HG02763 (cell line): Measurements from ENCODE around the gene ULK2.
"Not testable (repeated sequence)": the region's sequence is repeated elsewhere in the genome, so short reads cannot be mapped to it uniquely, and the experiment has no call there.

Source experiments
- ATAC-seq: cut with Tn5 transposase; IDR thresholded peaks from one replicate; pipeline ENCODE4 v1.9.1; 2021; ENCODE audit warnings: mild to moderate bottlenecking, moderate library complexity; ENCODE audit not compliant: unreplicated experiment

Gene ULK2

GRCh38 chr17:19769946-19770652 is 97.6 kb downstream of the ULK2 start:
- ATAC-seq, result no peak

- no peak for ATAC-seq
Observed at GRCh38 chr17:19768046-19768782, 99.5 kb downstream of the ULK2 start.

- peak; percentile 44 for ATAC-seq
Observed at GRCh38 chr17:19766421-19767270, 101.1 kb downstream of the ULK2 start.

- no peak for ATAC-seq
Observed at GRCh38 chr17:19766016-19766415, 101.7 kb downstream of the ULK2 start.

- not testable (repeated sequence) for ATAC-seq
Observed at GRCh38 chr17:19763991-19764390, 103.7 kb downstream of the ULK2 start.

GRCh38 chr17:19763416-19763815 is 104.3 kb downstream of the ULK2 start:
- no peak for ATAC-seq

GRCh38 chr17:19762515-19762961 is 105.2 kb downstream of the ULK2 start:
- no peak for ATAC-seq

- no peak for ATAC-seq
Observed at GRCh38 chr17:19760746-19761145, 107.0 kb downstream of the ULK2 start.

- ATAC-seq, result no peak
Observed at GRCh38 chr17:19759568-19760549, 107.9 kb downstream of the ULK2 start.

- ATAC-seq, result no peak
Observed at GRCh38 chr17:19757536-19758180, 110.1 kb downstream of the ULK2 start.

- no peak for ATAC-seq
Observed at GRCh38 chr17:19756546-19756945, 111.2 kb downstream of the ULK2 start.

GRCh38 chr17:19755821-19756510 is 111.8 kb downstream of the ULK2 start:
- ATAC-seq, result peak; percentile 43

- ATAC-seq, result no peak
Observed at GRCh38 chr17:19755392-19755791, 112.3 kb downstream of the ULK2 start.

- no peak for ATAC-seq
Observed at GRCh38 chr17:19753661-19754463, 113.9 kb downstream of the ULK2 start.

- no peak for ATAC-seq
Observed at GRCh38 chr17:19753051-19753509, 114.7 kb downstream of the ULK2 start.

- no peak for ATAC-seq
Observed at GRCh38 chr17:19752216-19753050, 115.3 kb downstream of the ULK2 start.

GRCh38 chr17:19750835-19751234 is 116.9 kb downstream of the ULK2 start:
- no peak for ATAC-seq
